Testis (tissue), 3 donors: ENCODE results near the gene LDLRAD4. TPM values are rescaled to one million over a fixed set of nuclear protein-coding genes. Genes with fewer than 3 reads are reported as not detected.

Experiments
- DNase-seq: peaks from one replicate; pipeline ENCODE4 v3.0.0-alpha.2; 2019
- H3K27ac ChIP-seq, 2 donors: fragments of 200-600 bp; sonication (generic); one replicate each; pipeline ENCODE4 v1.5.1; 2019
- H3K27me3 ChIP-seq: fragments of 200-600 bp; sonication (generic); one replicate; pipeline ENCODE4 v1.5.1; 2019
- H3K36me3 ChIP-seq: fragments of 200-600 bp; sonication (generic); one replicate; pipeline ENCODE4 v1.5.1; 2017; ENCODE audit warnings: low read depth; ENCODE audit errors: missing control alignments
- H3K4me1 ChIP-seq: fragments of 200-600 bp; sonication (generic); one replicate; pipeline ENCODE4 v1.5.1; 2019
- H3K4me3 ChIP-seq, 2 donors: fragments of 200-600 bp; sonication (generic); one replicate each; pipeline ENCODE4 v1.5.1; 2017 to 2019
- H3K9me3 ChIP-seq: fragments of 200-600 bp; sonication (generic); one replicate; pipeline ENCODE4 v1.5.1; 2017
- CTCF ChIP-seq, 3 experiments: fragments of 450-650 bp in 2 of 3; fragments of 200-600 bp in 1 of 3; sonication (generic) in 1 of 3; IDR thresholded peaks; one replicate each; pipeline ENCODE4 v1.5.1; 2016 to 2019; ENCODE audit warnings: antibody characterized with exemption in 3 of 3, mild to moderate bottlenecking in 2 of 3, moderate library complexity in 1 of 3
- POLR2A ChIP-seq: fragments of 450-650 bp; IDR thresholded peaks from one replicate; pipeline ENCODE4 v1.6.1; 2017; ENCODE audit warnings: antibody characterized with exemption, mild to moderate bottlenecking, moderate library complexity
- WGBS, 2 donors: methylation state at CpG; one replicate each; pipeline ENCODE4 v1.1.5; 2018; 5-methylcytosine and 5-hydroxymethylcytosine counted together
- intact Hi-C: fragments of 100-400 bp; cut with DNase I; formaldehyde crosslinking; loops from one replicate; pipeline ENCODE4 v1.15.1; 2023; ENCODE audit warnings: low total_unique reads
- polyA plus RNA-seq: library from polyadenylated mRNA; stranded (reverse); fragments of 350-450 nt; fragmentation: Illumina TruSeq; extraction: RNeasy Lipid Tissue Mini Kit (QIAGEN cat#74804); gene quantifications from one replicate; pipeline ENCODE4 v1.2.3, GENCODE V29; 2014; ENCODE audit warnings: low read depth, low replicate concordance; ENCODE audit not compliant: insufficient read depth
- total RNA-seq, 2 donors: library from RNA; depleted of rRNA; stranded (reverse); fragments of >200 nt; gene quantifications; one replicate each; pipeline ENCODE4 v1.2.3, GENCODE V29; 2016

The LDLRAD4 gene
- total and polyA plus RNA-seq, 3 donors from 2014 or later = 22.0 to 42.2 (median 25.9) TPM

- Histone ChIP-seq H3K36me3 (no peaks in the 10 kb centered on the region), H3K27ac (no peak overlapping the region), H3K27me3 (no peaks in the 10 kb centered on the region), H3K4me3 (no peak overlapping the region), H3K9me3 (no peaks in the 10 kb centered on the region), H3K4me1 (peaks cover 8% of the 10 kb centered on the region)
- no peak for DNase-seq
- TF ChIP-seq POLR2A (no peak), CTCF (IDR thresholded peaks at IDR 0.05) (no peak)
- 92 to 93% methylated on average over 4 to 6 of the region's 6 CpGs for WGBS, 2 donors
- intact Hi-C loops = no loop called here
Measured at GRCh38 chr18:13227910-13228309, 9.3 kb downstream of the LDLRAD4 start.

DNA sequence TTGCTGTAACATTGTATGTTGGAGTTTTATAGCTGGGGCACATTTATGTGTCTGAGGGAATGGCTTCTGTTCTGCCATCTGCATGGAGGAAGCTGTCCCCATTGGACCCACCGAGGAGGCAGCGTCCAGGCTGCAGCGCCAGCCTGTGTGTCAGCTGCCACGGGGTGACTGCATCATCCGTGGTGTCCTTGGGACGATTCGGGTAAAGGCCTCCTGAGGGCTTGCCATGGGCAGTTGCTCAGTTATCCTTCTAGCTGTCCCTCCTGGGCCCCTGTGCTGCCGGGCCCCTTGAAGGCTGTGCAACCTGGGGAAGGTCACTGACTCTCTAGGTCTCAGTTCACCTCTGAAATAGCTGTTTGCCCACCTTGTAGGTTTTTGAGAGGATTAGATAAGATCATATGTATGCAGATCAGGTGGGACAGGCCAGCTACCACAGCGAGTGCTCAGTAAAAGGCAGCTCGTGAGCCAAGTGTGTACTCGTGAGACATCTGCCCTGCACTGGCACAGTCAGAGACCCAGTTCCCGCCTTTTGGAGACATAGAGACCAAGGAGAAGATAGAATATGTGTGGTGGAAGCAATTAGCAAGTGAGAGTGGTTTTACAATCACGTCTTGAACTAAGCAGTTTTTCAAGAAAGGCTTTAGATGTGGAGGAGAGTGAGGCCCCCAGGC is 10.6 kb downstream of the LDLRAD4 start:
- H3K9me3 ChIP-seq = no peaks in the 10 kb centered on the region
- H3K27ac ChIP-seq = no peak overlapping the region
- no peaks in the 10 kb centered on the region for H3K27me3 ChIP-seq
- DNase-seq = no peak
- 88 to 89% methylated on average over 13 of the region's 13 CpGs for WGBS, 2 donors
- intact Hi-C loops = no loop called here
- no peaks in the 10 kb centered on the region for H3K4me1 ChIP-seq
- TF ChIP-seq CTCF (IDR thresholded peaks at IDR 0.05) = no peak
- no peak for TF ChIP-seq POLR2A
- H3K4me3 ChIP-seq = no peak overlapping the region
- H3K36me3 ChIP-seq = no peaks in the 10 kb centered on the region

GRCh38 chr18:13231151-13231550 is 12.6 kb downstream of the LDLRAD4 start:
- intact Hi-C loops = no loop called here
- TF ChIP-seq CTCF (IDR thresholded peaks at IDR 0.05) (no peak), POLR2A (no peak)
- WGBS, 2 donors = 96 to 97% methylated on average over 16 to 17 of the region's 17 CpGs
- Histone ChIP-seq H3K4me1 (no peaks in the 10 kb centered on the region), H3K27me3 (no peaks in the 10 kb centered on the region), H3K27ac (no peak overlapping the region), H3K36me3 (no peaks in the 10 kb centered on the region), H3K9me3 (no peaks in the 10 kb centered on the region), H3K4me3 (no peak overlapping the region)
- no peak for DNase-seq

DNA sequence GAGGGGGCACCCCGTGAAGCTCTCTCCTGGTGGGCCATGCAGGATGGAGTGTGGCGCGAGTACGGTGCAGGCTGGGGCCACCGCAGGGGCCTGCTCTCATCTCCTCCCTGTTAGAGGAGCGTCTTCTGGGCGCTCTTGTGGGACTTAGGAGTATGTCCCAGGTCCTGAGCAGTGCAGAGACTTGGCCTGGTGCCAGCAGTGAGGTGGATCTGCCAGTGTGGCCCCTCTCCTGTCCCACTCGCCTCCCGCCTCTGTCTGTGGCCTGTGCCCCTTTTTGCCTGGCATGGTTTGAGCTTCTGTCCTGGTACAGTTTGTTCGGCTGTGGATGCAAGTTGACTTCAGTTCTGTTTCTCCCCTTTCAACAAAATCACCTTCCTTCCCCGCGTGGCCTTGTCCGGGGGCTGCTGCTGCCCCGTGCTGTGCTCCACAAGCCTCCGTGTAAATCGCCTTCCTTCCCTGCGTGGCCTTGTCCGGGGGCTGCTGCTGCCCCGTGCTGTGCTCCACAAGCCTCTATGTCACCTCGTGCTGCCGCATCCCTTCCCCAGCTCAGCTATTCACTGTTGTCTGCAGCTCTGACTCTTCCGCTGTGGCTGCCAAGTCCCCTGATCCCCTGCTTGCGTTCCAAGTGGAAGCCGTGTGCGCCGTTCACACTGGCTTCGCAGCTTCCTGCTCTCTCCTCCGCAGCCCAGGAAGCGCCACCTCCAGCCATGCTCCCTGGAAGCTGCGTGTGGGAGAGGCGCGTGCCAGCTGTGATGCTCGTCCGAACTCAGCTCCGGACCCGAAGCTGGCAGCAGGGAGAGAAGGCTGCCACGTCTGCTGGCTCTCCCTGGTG is 13.7 kb downstream of the LDLRAD4 start:
- Histone ChIP-seq H3K9me3 (no peaks in the 10 kb centered on the region), H3K4me1 (no peaks in the 10 kb centered on the region), H3K27me3 (no peaks in the 10 kb centered on the region), H3K4me3 (no peak overlapping the region), H3K36me3 (no peaks in the 10 kb centered on the region), H3K27ac (no peak overlapping the region)
- intact Hi-C loops = no loop called here
- DNase-seq = peak; percentile 42
- no peak for TF ChIP-seq CTCF (IDR thresholded peaks at IDR 0.05)
- no peak for TF ChIP-seq POLR2A
- 78 to 83% methylated on average over 27 to 37 of the region's 37 CpGs for WGBS, 2 donors
